Caco-2 (cell line): Measurements from ENCODE around the gene LY86. TPM values are rescaled to one million over a fixed set of nuclear protein-coding genes. Genes with fewer than 3 reads are reported as not detected.

Experiments used
- BruUV-seq: library from RNA; stranded (reverse); fragments of 400-500 nt; replicated peaks from 2 replicates; lab custom pipeline; 2021; lab: Mats Ljungman, UMichigan
- CTCF ChIA-PET: fragments of 300-600 bp; sonication (Branson Sonifier 250); formaldehyde crosslinking; loops from one replicate; lab custom pipeline; 2022; ENCODE audit warnings: antibody characterized with exemption; lab: Charles Lee
- POLR2A ChIA-PET: fragments of 300-600 bp; sonication (Branson Sonifier 250); formaldehyde crosslinking; loops from one replicate; lab custom pipeline; 2022; ENCODE audit warnings: antibody characterized with exemption; lab: Charles Lee
- DNase-seq, 2 experiments: peaks; one replicate each; pipeline versions ENCODE4 v3.0.0 to v3.0.0-alpha.2; 2020 to 2022
- H3K27me3 ChIP-seq: replicated peaks from 2 replicates; pipeline ENCODE4 v1.6.0; 2011; ENCODE audit warnings: low read length; ENCODE audit not compliant: control insufficient read depth, insufficient read depth
- H3K36me3 ChIP-seq: 2 replicates; pipeline ENCODE4 v1.5.1; 2011; ENCODE audit warnings: low read length; ENCODE audit not compliant: control insufficient read depth, insufficient read depth
- H3K4me1 ChIP-seq: fragments of 250-450 bp; sonication (Bioruptor Pico); 2 replicates; pipeline ENCODE4 v1.5.1; 2020; ENCODE audit warnings: mild to moderate bottlenecking
- H3K4me3 ChIP-seq: 2 replicates; pipeline ENCODE4 v1.5.1; 2011; ENCODE audit warnings: low read depth, mild to moderate bottlenecking, control low read depth, low read length
- H3K9me3 ChIP-seq: fragments of 250-450 bp; sonication (Bioruptor Pico); 2 replicates; pipeline ENCODE4 v1.5.1; 2020; ENCODE audit warnings: mild to moderate bottlenecking, moderate library complexity
- H3K27ac Mint-ChIP-seq: one replicate; pipeline ENCODE4 v1.8.0; 2022; ENCODE audit warnings: mixed read lengths; ENCODE audit not compliant: unreplicated experiment
- H3K27me3 Mint-ChIP-seq: one replicate; pipeline ENCODE4 v1.8.0; 2022; ENCODE audit warnings: mixed read lengths; ENCODE audit not compliant: insufficient read depth, unreplicated experiment
- H3K36me3 Mint-ChIP-seq: one replicate; pipeline ENCODE4 v1.8.0; 2022; ENCODE audit warnings: mild to moderate bottlenecking, mixed read lengths; ENCODE audit not compliant: insufficient read depth, unreplicated experiment
- H3K4me1 Mint-ChIP-seq: one replicate; pipeline ENCODE4 v1.8.0; 2022; ENCODE audit warnings: low read depth, mixed read lengths; ENCODE audit not compliant: unreplicated experiment
- H3K4me3 Mint-ChIP-seq: one replicate; pipeline ENCODE4 v1.8.0; 2022; ENCODE audit warnings: mild to moderate bottlenecking, moderate library complexity, mixed read lengths; ENCODE audit not compliant: unreplicated experiment
- H3K9me3 Mint-ChIP-seq: one replicate; pipeline ENCODE4 v1.8.0; 2022; ENCODE audit warnings: mixed read lengths; ENCODE audit not compliant: unreplicated experiment
- CTCF ChIP-seq, 2 experiments: fragments of 200-600 bp in 1 of 2; IDR thresholded peaks; 1 replicate in 1 of 2; 2 replicates in 1 of 2; pipeline versions ENCODE4 v1.5.1 to v1.8.0; 2011 to 2022; ENCODE audit warnings: antibody characterized with exemption in 1 of 2, control low read depth in 1 of 2, inconsistent platforms in 1 of 2, low read depth in 1 of 2, low read length in 1 of 2, mild to moderate bottlenecking in 1 of 2, moderate library complexity in 1 of 2; ENCODE audit not compliant: insufficient read depth in 1 of 2, severe bottlenecking in 1 of 2, unreplicated experiment in 1 of 2
- intact Hi-C: fragments of 100-400 bp; cut with micrococcal nuclease; formaldehyde crosslinking; loops from one replicate; pipeline ENCODE4 v1.10.0; 2022; ENCODE audit not compliant: unreplicated experiment
- total RNA-seq: library from RNA; stranded (reverse); gene quantifications from 2 replicates; pipeline ENCODE4 v1.2.3, GENCODE V29; 2022

Gene LY86
- total RNA-seq, 1 experiment from 2014 or later, result not detected

- Histone ChIP-seq H3K4me3 (no peak overlapping the region), H3K4me1 (no peaks in the 10 kb centered on the region), H3K27me3 (no peaks in the 10 kb centered on the region), H3K9me3 (no peaks in the 10 kb centered on the region), H3K36me3 (no peaks in the 10 kb centered on the region)
- ChIA-PET CTCF (no interaction called here), POLR2A (no interaction called here)
- TF ChIP-seq CTCF (IDR thresholded peaks at IDR 0.05; ENCODE audit: insufficient read depth in 1 of 2, low read depth in 1 of 2, low read length in 1 of 2, severe bottlenecking in 1 of 2, unreplicated experiment in 1 of 2), result peak in 1 of 2 experiments; percentile 23
- Mint-ChIP-seq H3K27ac (no peak overlapping the region), H3K36me3 (no peaks in the 10 kb centered on the region), H3K4me1 (no peaks in the 10 kb centered on the region), H3K4me3 (no peak overlapping the region), H3K9me3 (no peaks in the 10 kb centered on the region), H3K27me3 (peaks cover 7% of the 10 kb centered on the region)
- no TSS peak for BruUV-seq
- intact Hi-C loops, result no loop called here
- DNase-seq, result no peak
Measured at GRCh38 chr6:6584310-6585002, 4.1 kb upstream of the LY86 start.

- Mint-ChIP-seq H3K4me3 (no peak overlapping the region), H3K27me3 (peaks cover 7% of the 10 kb centered on the region), H3K27ac (no peak overlapping the region), H3K9me3 (no peaks in the 10 kb centered on the region), H3K4me1 (no peaks in the 10 kb centered on the region), H3K36me3 (no peaks in the 10 kb centered on the region)
- TF ChIP-seq CTCF (IDR thresholded peaks at IDR 0.05; ENCODE audit: insufficient read depth in 1 of 2, low read depth in 1 of 2, low read length in 1 of 2, severe bottlenecking in 1 of 2, unreplicated experiment in 1 of 2), result no peak
- no peaks in the 10 kb centered on the region for H3K36me3 ChIP-seq
- H3K9me3 ChIP-seq, result no peaks in the 10 kb centered on the region
- H3K4me1 ChIP-seq, result no peaks in the 10 kb centered on the region
- no peak for DNase-seq
- ChIA-PET CTCF (no interaction called here), POLR2A (no interaction called here)
- intact Hi-C loops, result no loop called here
- no TSS peak for BruUV-seq
- H3K27me3 ChIP-seq, result no peaks in the 10 kb centered on the region
- no peak overlapping the region for H3K4me3 ChIP-seq
Measured at GRCh38 chr6:6585003-6585311, 3.6 kb upstream of the LY86 start.

DNA sequence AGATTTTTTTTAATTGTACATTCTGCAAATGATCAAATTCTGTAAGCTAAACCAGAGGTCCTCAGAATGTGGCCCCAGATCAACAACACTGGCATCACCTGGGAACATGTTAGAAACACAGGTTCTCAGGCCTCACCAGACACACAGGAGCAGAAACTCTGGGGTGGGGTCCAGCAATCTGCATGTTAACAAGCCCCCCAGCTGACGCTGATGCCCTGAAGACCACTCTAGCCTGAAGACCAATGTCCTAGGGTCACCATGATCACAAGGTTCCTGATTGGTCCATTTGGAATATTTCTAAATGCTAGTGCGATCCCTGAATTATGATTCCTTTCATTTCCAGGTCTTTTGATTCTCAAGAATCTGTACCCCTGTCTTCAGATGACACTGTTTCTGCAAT, 2.4 kb upstream of the LY86 start:
- Mint-ChIP-seq H3K4me3 (no peak overlapping the region), H3K27ac (no peak overlapping the region), H3K36me3 (no peaks in the 10 kb centered on the region), H3K27me3 (peaks cover 10% of the 10 kb centered on the region), H3K4me1 (no peaks in the 10 kb centered on the region), H3K9me3 (no peaks in the 10 kb centered on the region)
- intact Hi-C loops, result no loop called here
- no peak overlapping the region for H3K4me3 ChIP-seq
- ChIA-PET POLR2A (no interaction called here), CTCF (no interaction called here)
- no peak for DNase-seq
- BruUV-seq, result no TSS peak
- no peaks in the 10 kb centered on the region for H3K4me1 ChIP-seq
- no peak for TF ChIP-seq CTCF (IDR thresholded peaks at IDR 0.05; ENCODE audit: insufficient read depth in 1 of 2, low read depth in 1 of 2, low read length in 1 of 2, severe bottlenecking in 1 of 2, unreplicated experiment in 1 of 2)
- no peaks in the 10 kb centered on the region for H3K9me3 ChIP-seq
- no peaks in the 10 kb centered on the region for H3K27me3 ChIP-seq
- H3K36me3 ChIP-seq, result no peaks in the 10 kb centered on the region
